Measurements from ENCODE around the gene NKPD1.

DNA sequence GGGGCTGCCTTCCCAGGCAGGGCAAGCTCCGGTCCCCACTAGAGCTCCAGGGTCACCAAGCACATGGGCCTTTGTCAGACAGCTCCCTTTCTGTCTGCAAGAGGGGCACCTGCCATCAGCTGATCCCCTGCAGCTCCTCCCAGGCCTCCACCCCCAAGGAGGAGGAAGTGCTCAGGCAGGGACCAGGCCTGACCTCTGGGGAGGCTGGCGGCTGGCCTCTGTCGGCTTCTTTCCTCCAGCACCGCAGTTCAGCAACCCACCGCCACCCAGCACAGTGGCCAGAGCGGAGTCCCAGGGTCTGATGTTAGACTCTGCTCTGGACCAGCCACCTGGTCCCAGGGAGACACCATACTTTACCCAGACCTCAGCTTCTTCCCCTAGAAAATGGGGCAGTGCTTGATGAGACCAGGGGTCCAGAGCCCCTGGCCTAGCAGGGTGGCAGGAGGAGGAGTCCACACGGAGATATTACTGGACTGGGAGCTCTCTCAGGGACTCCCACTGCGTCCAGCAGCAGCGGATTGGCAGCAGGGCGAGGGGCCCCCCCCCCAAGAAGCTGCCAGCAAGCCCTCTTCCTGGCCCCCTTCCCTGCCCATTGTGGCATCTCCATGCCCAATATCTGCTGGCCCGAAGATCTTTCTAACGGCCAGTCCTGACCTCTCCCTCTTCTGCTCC lies 24.1 kb downstream of the NKPD1 start:
- TF ChIP-seq, protein P1, sequence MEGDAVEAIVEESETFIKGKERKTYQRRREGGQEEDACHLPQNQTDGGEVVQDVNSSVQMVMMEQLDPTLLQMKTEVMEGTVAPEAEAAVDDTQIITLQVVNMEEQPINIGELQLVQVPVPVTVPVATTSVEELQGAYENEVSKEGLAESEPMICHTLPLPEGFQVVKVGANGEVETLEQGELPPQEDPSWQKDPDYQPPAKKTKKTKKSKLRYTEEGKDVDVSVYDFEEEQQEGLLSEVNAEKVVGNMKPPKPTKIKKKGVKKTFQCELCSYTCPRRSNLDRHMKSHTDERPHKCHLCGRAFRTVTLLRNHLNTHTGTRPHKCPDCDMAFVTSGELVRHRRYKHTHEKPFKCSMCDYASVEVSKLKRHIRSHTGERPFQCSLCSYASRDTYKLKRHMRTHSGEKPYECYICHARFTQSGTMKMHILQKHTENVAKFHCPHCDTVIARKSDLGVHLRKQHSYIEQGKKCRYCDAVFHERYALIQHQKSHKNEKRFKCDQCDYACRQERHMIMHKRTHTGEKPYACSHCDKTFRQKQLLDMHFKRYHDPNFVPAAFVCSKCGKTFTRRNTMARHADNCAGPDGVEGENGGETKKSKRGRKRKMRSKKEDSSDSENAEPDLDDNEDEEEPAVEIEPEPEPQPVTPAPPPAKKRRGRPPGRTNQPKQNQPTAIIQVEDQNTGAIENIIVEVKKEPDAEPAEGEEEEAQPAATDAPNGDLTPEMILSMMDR (IDR thresholded peaks at IDR 0.05), result no peak
- TF ChIP-seq POLR2A (IDR thresholded peaks at IDR 0.05), result no peak

Data from body of pancreas (tissue), 4 donors.